ENCODE measurements around the gene SEBOX.

The SEBOX gene

DNA sequence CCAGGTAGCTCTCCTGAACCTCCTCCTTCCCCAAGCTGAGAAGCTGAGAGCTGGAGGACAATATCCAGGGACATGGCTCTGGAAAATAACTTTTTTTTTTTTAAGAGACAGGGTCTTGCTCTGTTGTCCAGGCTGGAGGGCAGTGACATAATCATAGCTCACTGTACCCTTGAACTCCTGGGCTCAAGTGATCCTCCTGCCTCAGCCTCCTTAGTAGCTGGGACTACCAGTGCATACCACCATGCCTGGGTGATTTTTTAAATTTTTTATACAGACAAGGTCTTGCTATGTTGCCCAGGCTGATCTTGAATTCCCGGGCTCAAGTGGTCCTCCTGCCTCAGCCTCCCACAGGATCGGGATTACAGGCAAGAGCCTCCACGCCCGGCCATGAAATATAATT, 34.8 kb upstream of the SEBOX start:
- TF ChIP-seq, protein P1, sequence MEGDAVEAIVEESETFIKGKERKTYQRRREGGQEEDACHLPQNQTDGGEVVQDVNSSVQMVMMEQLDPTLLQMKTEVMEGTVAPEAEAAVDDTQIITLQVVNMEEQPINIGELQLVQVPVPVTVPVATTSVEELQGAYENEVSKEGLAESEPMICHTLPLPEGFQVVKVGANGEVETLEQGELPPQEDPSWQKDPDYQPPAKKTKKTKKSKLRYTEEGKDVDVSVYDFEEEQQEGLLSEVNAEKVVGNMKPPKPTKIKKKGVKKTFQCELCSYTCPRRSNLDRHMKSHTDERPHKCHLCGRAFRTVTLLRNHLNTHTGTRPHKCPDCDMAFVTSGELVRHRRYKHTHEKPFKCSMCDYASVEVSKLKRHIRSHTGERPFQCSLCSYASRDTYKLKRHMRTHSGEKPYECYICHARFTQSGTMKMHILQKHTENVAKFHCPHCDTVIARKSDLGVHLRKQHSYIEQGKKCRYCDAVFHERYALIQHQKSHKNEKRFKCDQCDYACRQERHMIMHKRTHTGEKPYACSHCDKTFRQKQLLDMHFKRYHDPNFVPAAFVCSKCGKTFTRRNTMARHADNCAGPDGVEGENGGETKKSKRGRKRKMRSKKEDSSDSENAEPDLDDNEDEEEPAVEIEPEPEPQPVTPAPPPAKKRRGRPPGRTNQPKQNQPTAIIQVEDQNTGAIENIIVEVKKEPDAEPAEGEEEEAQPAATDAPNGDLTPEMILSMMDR (IDR thresholded peaks at IDR 0.05; ENCODE audit: low read depth, low read length, missing control alignments), result no peak
- in situ Hi-C loops (cut with HindIII; ENCODE audit: low sequenced_read_pairs), result no loop called here
- no peak for DNase-seq (ENCODE audit: low read depth)
- H3K4me3 ChIP-seq (ENCODE audit: low read depth, low read length), result no peak overlapping the region

DNA sequence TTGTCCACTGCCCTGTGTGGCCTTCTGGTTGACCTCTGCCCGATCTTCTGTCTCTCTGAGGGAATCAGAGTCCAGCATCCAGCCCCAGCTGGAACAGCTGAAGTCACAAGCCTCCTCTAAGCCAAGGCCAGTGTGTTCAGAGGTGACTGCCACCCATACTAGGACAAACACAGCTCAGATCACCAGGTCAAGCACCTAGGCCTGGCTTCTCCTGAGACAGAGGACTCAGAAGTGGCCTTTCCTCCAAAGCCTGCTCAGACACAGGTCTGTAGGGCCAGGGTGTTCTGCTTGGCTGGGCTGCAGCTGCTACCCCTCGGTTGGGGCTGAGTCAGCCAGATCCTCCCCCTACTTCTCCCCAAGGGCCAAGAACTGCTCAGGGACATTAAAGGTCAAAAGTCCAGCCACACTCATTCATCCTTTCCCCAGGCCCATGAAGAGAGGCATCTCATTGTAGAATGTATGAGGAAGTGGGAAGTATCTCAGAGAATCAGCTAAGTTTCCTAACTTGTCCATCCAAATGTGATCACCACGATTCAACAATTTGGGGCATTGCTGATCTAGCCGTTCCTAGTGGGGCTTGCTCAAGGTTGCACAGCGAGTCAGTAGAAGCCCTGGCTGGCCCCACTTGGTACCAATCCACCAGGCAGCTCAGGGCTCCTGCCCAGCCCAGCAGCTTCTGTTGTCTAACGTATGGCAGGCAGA, 33.4 kb upstream of the SEBOX start:
- DNase-seq (ENCODE audit: low read depth), result no peak
- no peak overlapping the region for H3K4me3 ChIP-seq (ENCODE audit: low read depth, low read length)
- in situ Hi-C loops (cut with HindIII; ENCODE audit: low sequenced_read_pairs), result no loop called here
- TF ChIP-seq, protein P1 (IDR thresholded peaks at IDR 0.05; ENCODE audit: low read depth, low read length, missing control alignments), result no peak

DNA sequence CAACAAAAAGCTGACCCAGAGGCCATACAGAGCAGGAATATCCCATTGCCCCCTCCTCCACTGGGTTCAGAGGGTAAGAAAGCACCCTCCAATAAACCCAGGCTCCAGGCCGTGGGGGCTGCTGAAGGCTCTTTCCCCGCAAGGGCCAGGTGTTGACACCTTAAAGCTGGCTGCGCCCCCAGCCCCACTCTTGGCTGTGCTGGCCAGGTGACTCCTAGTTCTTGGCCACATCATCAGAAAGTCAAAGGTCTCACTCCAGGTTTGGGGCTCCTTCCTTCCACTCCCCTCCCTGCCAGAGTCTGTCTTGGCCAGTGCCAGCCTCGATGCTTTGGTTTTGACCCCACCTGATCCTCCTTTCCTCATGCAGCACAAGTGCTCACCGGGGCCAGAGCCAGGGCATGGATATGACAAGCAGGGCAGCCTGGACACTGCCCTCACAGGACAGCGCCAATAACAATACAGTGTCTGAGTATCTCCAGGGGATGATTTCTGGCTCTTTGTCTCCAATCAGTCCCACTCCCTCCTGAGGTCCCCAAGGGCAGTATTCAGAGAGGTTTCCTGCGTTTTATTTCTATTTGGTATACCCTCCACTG, 32.8 kb upstream of the SEBOX start:
- no peak for DNase-seq (ENCODE audit: low read depth)
- no peak overlapping the region for H3K4me3 ChIP-seq (ENCODE audit: low read depth, low read length)
- TF ChIP-seq, protein P1 (IDR thresholded peaks at IDR 0.05; ENCODE audit: low read depth, low read length, missing control alignments), result no peak
- in situ Hi-C loops (cut with HindIII; ENCODE audit: low sequenced_read_pairs), result no loop called here

DNA sequence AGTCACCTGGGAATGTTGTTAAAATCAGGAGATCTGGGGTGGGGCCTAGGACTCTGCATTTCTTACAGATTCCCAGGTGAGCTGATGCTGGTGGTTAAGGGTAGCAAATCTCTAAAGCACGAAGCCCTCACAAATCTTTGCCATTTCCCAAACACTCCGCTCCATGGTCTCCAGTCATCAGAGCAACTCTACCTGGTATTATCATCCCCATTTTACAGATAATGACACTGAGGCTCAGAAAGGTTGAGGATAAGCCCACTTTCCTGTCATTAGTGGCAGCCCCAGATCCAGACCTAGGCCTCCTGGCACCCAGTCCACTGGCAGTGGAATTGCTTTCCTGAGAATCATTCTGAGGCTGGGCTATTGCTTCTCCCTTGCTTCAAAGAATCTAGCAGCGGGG, 32.3 kb upstream of the SEBOX start:
- no peak overlapping the region for H3K4me3 ChIP-seq (ENCODE audit: low read depth, low read length)
- in situ Hi-C loops (cut with HindIII; ENCODE audit: low sequenced_read_pairs), result no loop called here
- TF ChIP-seq, protein P1 (IDR thresholded peaks at IDR 0.05; ENCODE audit: low read depth, low read length, missing control alignments), result no peak
- DNase-seq (ENCODE audit: low read depth), result no peak

DNA sequence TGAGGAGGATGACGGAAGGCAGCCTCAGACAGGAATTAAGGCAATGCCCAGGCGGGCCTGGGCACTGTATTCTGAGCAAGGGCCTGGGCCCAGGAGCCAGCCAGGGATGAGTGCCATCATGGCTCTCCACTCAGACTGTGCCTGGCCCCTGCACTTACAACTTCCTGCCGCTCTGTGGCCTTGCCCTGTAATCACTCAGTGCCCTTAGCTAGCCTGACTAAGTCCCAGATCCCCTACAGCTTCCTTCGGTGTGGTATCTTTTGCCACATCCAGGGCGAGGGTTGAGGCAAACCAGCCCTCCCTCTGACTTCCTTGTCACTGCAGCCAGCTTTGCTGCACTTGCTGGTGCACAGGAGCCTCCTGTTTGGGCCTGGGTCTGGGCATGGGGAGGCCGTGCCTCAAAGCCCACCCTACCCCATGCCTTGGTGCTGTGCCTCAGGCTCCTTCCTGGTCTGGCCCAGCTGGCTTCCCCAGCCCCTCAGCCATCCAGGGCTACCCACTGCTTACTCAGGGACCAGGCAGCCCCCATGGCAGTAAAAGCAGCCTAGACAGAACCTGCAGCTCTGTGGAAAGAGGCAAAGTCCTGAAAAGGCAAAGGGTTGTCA, 31.7 kb upstream of the SEBOX start:
- TF ChIP-seq, protein P1 (IDR thresholded peaks at IDR 0.05; ENCODE audit: low read depth, low read length, missing control alignments), result no peak
- in situ Hi-C loops (cut with HindIII; ENCODE audit: low sequenced_read_pairs), result no loop called here
- H3K4me3 ChIP-seq (ENCODE audit: low read depth, low read length), result no peak overlapping the region
- no peak for DNase-seq (ENCODE audit: low read depth)

DNA sequence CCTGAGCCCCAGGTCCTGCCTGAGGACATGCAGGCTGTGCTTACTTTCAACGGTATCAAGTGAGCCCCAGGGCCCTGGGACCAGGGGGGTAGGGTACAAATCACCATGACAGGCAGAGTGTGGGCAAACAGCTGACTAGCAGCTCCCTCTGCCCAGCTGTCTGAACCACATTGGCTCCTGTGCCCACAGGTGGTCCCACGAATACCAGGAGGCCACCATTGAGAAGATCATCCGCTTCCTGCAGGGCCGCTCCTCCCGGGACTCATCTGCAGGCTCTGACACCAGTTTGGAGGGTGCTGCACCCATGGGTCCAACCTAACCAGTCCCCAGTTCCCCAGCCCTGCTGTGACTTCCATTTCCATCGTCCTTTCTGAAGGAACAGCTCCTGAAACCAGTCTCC, 31.0 kb upstream of the SEBOX start:
- H3K4me3 ChIP-seq (ENCODE audit: low read depth, low read length), result no peak overlapping the region
- in situ Hi-C loops (cut with HindIII; ENCODE audit: low sequenced_read_pairs), result no loop called here
- TF ChIP-seq, protein P1 (IDR thresholded peaks at IDR 0.05; ENCODE audit: low read depth, low read length, missing control alignments), result no peak
- DNase-seq (ENCODE audit: low read depth), result no peak

All from astrocyte of the cerebellum (primary cell).